Trophoblast cell (in vitro differentiated cells and primary cell): ENCODE results near the gene MCU.

Experiments used
- DNase-seq, 2 donors: peaks; one replicate each; pipeline ENCODE4 v3.0.0-alpha.2; 2016
- H2AFZ ChIP-seq: 2 replicates; pipeline ENCODE4 v1.6.1; 2013; ENCODE audit warnings: low read length, moderate library complexity, mild to moderate bottlenecking; ENCODE audit not compliant: insufficient read depth, poor library complexity
- H2AK5ac ChIP-seq: 2 replicates; pipeline ENCODE4 v1.6.1; 2013; ENCODE audit warnings: mild to moderate bottlenecking, low read length
- H2BK120ac ChIP-seq: 2 replicates; pipeline ENCODE4 v1.6.1; 2013; ENCODE audit warnings: low read length, mild to moderate bottlenecking, moderate library complexity; ENCODE audit not compliant: insufficient read depth, poor library complexity
- H2BK12ac ChIP-seq: 2 replicates; pipeline ENCODE4 v1.6.1; 2013; ENCODE audit warnings: mild to moderate bottlenecking, low read length, moderate library complexity
- H2BK5ac ChIP-seq: 2 replicates; pipeline ENCODE4 v1.6.1; 2013; ENCODE audit warnings: low read length, low read depth, moderate library complexity, mild to moderate bottlenecking; ENCODE audit not compliant: poor library complexity
- H3K14ac ChIP-seq: 2 replicates; pipeline ENCODE4 v1.6.1; 2013; ENCODE audit warnings: mild to moderate bottlenecking, low read length
- H3K18ac ChIP-seq: 2 replicates; pipeline ENCODE4 v1.6.1; 2013; ENCODE audit warnings: mild to moderate bottlenecking, low read length
- H3K23ac ChIP-seq: 2 replicates; pipeline ENCODE4 v1.6.1; 2013; ENCODE audit warnings: low read length
- H3K27ac ChIP-seq: 2 replicates; pipeline ENCODE4 v1.5.1; 2013; ENCODE audit warnings: low read depth, mild to moderate bottlenecking, inconsistent platforms, low read length, moderate library complexity
- H3K27me3 ChIP-seq: 2 replicates; pipeline ENCODE4 v1.6.1; 2013; ENCODE audit warnings: inconsistent platforms, mild to moderate bottlenecking, low read length, moderate library complexity; ENCODE audit not compliant: insufficient read depth
- H3K36me3 ChIP-seq, 2 experiments: 1 replicate in 1 of 2; 2 replicates in 1 of 2; pipeline ENCODE4 v1.6.1; 2013; ENCODE audit warnings: low read length in 2 of 2, mild to moderate bottlenecking in 2 of 2, moderate library complexity in 1 of 2; ENCODE audit not compliant: insufficient read depth in 2 of 2, control insufficient read depth in 1 of 2
- H3K4ac ChIP-seq: 2 replicates; pipeline ENCODE4 v1.6.1; 2013; ENCODE audit warnings: low read depth, mild to moderate bottlenecking, low read length, moderate library complexity
- H3K4me1 ChIP-seq, 2 experiments: 1 replicate in 1 of 2; 2 replicates in 1 of 2; pipeline ENCODE4 v1.6.1; 2013; ENCODE audit warnings: low read length in 2 of 2, mild to moderate bottlenecking in 2 of 2, moderate library complexity in 1 of 2; ENCODE audit not compliant: insufficient read depth in 2 of 2, control insufficient read depth in 1 of 2
- H3K4me2 ChIP-seq: 2 replicates; pipeline ENCODE4 v1.6.1; 2013; ENCODE audit warnings: inconsistent platforms, mild to moderate bottlenecking, low read length, moderate library complexity
- H3K4me3 ChIP-seq: 2 replicates; pipeline ENCODE4 v1.5.1; 2013; ENCODE audit warnings: mild to moderate bottlenecking, low read depth, low read length, inconsistent platforms
- H3K79me1 ChIP-seq: one replicate; pipeline ENCODE4 v1.6.1; 2013; ENCODE audit warnings: low read length
- H3K79me2 ChIP-seq: 2 replicates; pipeline ENCODE4 v1.6.1; 2013; ENCODE audit warnings: low read length, mild to moderate bottlenecking; ENCODE audit not compliant: control insufficient read depth, insufficient read depth, poor library complexity
- H3K9ac ChIP-seq: 2 replicates; pipeline ENCODE4 v1.6.1; 2013; ENCODE audit warnings: mild to moderate bottlenecking, low read length
- H3K9me3 ChIP-seq: 2 replicates; pipeline ENCODE4 v1.6.1; 2013; ENCODE audit warnings: low read depth, mild to moderate bottlenecking, control low read depth, inconsistent platforms, low read length; ENCODE audit not compliant: insufficient read depth
- H4K12ac ChIP-seq: 2 replicates; pipeline ENCODE4 v1.6.1; 2013; ENCODE audit warnings: low read depth, mild to moderate bottlenecking, low read length, moderate library complexity
- H4K8ac ChIP-seq: 2 replicates; pipeline ENCODE4 v1.6.1; 2013; ENCODE audit warnings: low read depth, mild to moderate bottlenecking, low read length, moderate library complexity
- H4K91ac ChIP-seq: one replicate; pipeline ENCODE4 v1.6.1; 2013; ENCODE audit warnings: low read depth, mild to moderate bottlenecking, low read length, moderate library complexity
- WGBS: extraction: QIAGEN DNeasy Blood & Tissue Kit; methylation state at CpG from one replicate; pipeline ENCODE4 v1.1.7; 2013; ENCODE audit warnings: missing lambda C conversion rate; ENCODE audit not compliant: insufficient read length, insufficient coverage; ENCODE audit errors: extremely low coverage; 5-methylcytosine and 5-hydroxymethylcytosine counted together

Gene MCU

GRCh38 chr10:72729528-72729927 is 37.6 kb downstream of the MCU start:
- H3K14ac ChIP-seq = no peak overlapping the region
- H3K27me3 ChIP-seq = peaks cover 2% of the 10 kb centered on the region
- H4K8ac ChIP-seq = no peak overlapping the region
- no peak overlapping the region for H2AK5ac ChIP-seq
- peak in 1 of 2 donors; percentile 4 for DNase-seq
- no peak overlapping the region for H3K18ac ChIP-seq
- H2BK120ac ChIP-seq = no peak overlapping the region
- no peak overlapping the region for H4K91ac ChIP-seq
- H2AFZ ChIP-seq = no peak overlapping the region
- H3K4ac ChIP-seq = no peak overlapping the region
- H3K23ac ChIP-seq = no peak overlapping the region
- no peak overlapping the region for H3K9ac ChIP-seq
- H3K9me3 ChIP-seq = no peaks in the 10 kb centered on the region
- no peaks in the 10 kb centered on the region for H3K36me3 ChIP-seq
- H2BK5ac ChIP-seq = no peak overlapping the region
- no peak overlapping the region for H3K4me2 ChIP-seq
- no peaks in the 10 kb centered on the region for H3K79me2 ChIP-seq
- no peaks in the 10 kb centered on the region for H3K79me1 ChIP-seq
- H3K27ac ChIP-seq = no peak overlapping the region
- H3K4me3 ChIP-seq = no peak overlapping the region
- H3K4me1 ChIP-seq = no peaks in the 10 kb centered on the region
- H2BK12ac ChIP-seq = no peak overlapping the region
- H4K12ac ChIP-seq = no peak overlapping the region
- WGBS = no CpG with 5 or more reads among the region's 3 CpGs

- Histone ChIP-seq H3K18ac (no peak overlapping the region), H3K27ac (no peak overlapping the region), H4K91ac (no peak overlapping the region), H4K8ac (no peak overlapping the region), H3K9ac (no peak overlapping the region), H2BK5ac (no peak overlapping the region), H2AK5ac (no peak overlapping the region), H3K79me2 (no peaks in the 10 kb centered on the region), H3K27me3 (peaks cover 2% of the 10 kb centered on the region), H2BK120ac (no peak overlapping the region), H3K4ac (no peak overlapping the region), H3K4me3 (no peak overlapping the region), H3K4me1 (no peaks in the 10 kb centered on the region), H3K9me3 (no peaks in the 10 kb centered on the region), H3K4me2 (no peak overlapping the region), H4K12ac (no peak overlapping the region), H2AFZ (no peak overlapping the region), H2BK12ac (no peak overlapping the region), H3K23ac (no peak overlapping the region), H3K14ac (no peak overlapping the region), H3K36me3 (no peaks in the 10 kb centered on the region), H3K79me1 (no peaks in the 10 kb centered on the region)
- peak; percentile 52 to 87 for DNase-seq
- no CpG with 5 or more reads among the region's 5 CpGs for WGBS
Measured at GRCh38 chr10:72730479-72730878, 38.5 kb downstream of the MCU start.

GRCh38 chr10:72731916-72732419 is 40.0 kb downstream of the MCU start:
- no peak overlapping the region for H3K23ac ChIP-seq
- H2BK5ac ChIP-seq = no peak overlapping the region
- no peak overlapping the region for H2AK5ac ChIP-seq
- H4K91ac ChIP-seq = no peak overlapping the region
- no peak overlapping the region for H3K14ac ChIP-seq
- H3K36me3 ChIP-seq = no peaks in the 10 kb centered on the region
- H2BK120ac ChIP-seq = no peak overlapping the region
- no peak overlapping the region for H4K8ac ChIP-seq
- H3K4me3 ChIP-seq = no peak overlapping the region
- H3K9me3 ChIP-seq = no peaks in the 10 kb centered on the region
- DNase-seq = no peak
- no peaks in the 10 kb centered on the region for H3K79me1 ChIP-seq
- H2AFZ ChIP-seq = no peak overlapping the region
- no peak overlapping the region for H4K12ac ChIP-seq
- no peak overlapping the region for H3K4ac ChIP-seq
- no peak overlapping the region for H3K27ac ChIP-seq
- H3K4me2 ChIP-seq = no peak overlapping the region
- H3K9ac ChIP-seq = no peak overlapping the region
- no peak overlapping the region for H2BK12ac ChIP-seq
- H3K18ac ChIP-seq = no peak overlapping the region
- no peaks in the 10 kb centered on the region for H3K4me1 ChIP-seq
- H3K79me2 ChIP-seq = no peaks in the 10 kb centered on the region
- peaks cover 2% of the 10 kb centered on the region for H3K27me3 ChIP-seq
- WGBS = no CpG with 5 or more reads among the region's 4 CpGs

GRCh38 chr10:72732521-72732920 is 40.6 kb downstream of the MCU start:
- Histone ChIP-seq H3K27ac (no peak overlapping the region), H3K18ac (no peak overlapping the region), H2BK12ac (no peak overlapping the region), H3K23ac (no peak overlapping the region), H3K36me3 (no peaks in the 10 kb centered on the region), H2AFZ (no peak overlapping the region), H3K27me3 (peaks cover 2% of the 10 kb centered on the region), H4K91ac (no peak overlapping the region), H4K8ac (no peak overlapping the region), H3K9me3 (no peaks in the 10 kb centered on the region), H3K4me3 (no peak overlapping the region), H3K79me2 (no peaks in the 10 kb centered on the region), H3K14ac (no peak overlapping the region), H2BK120ac (no peak overlapping the region), H3K4ac (no peak overlapping the region), H3K79me1 (no peaks in the 10 kb centered on the region), H3K9ac (no peak overlapping the region), H4K12ac (no peak overlapping the region), H3K4me2 (no peak overlapping the region), H3K4me1 (no peaks in the 10 kb centered on the region), H2BK5ac (no peak overlapping the region), H2AK5ac (no peak overlapping the region)
- DNase-seq = peak in 1 of 2 donors; percentile 57
- WGBS = no CpG with 5 or more reads among the region's 2 CpGs
